HG03460 (cell line): ENCODE measurements around the gene NME2.
"Not testable (repeated sequence)": the region's sequence is repeated elsewhere in the genome, so short reads cannot be mapped to it uniquely, and the experiment has no call there.

Experiments used
- ATAC-seq: cut with Tn5 transposase; IDR thresholded peaks from one replicate; pipeline ENCODE4 v1.9.1; 2021; ENCODE audit not compliant: unreplicated experiment

Gene NME2

DNA sequence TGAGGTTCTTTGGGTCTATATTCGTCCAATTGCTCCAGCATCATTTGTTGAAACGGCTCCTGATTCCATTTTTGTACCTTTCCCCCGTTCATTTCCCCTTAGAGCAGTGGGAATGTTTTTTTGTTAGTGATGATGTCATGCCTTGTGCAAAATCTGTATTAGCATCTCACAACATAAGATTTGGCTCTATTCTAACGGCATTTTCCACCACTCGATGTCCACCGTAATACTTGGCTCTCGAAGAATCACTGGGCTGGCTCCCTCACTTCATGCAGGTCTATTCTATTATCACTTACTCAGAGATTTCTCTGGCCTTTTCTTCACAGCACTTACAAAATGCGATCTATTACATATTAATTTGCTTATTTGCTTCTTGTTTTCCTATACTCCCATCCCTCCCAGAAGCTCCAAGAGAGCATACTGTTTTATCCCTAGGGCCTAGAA lies 13.4 kb upstream of the NME2 start:
- no peak for ATAC-seq

DNA sequence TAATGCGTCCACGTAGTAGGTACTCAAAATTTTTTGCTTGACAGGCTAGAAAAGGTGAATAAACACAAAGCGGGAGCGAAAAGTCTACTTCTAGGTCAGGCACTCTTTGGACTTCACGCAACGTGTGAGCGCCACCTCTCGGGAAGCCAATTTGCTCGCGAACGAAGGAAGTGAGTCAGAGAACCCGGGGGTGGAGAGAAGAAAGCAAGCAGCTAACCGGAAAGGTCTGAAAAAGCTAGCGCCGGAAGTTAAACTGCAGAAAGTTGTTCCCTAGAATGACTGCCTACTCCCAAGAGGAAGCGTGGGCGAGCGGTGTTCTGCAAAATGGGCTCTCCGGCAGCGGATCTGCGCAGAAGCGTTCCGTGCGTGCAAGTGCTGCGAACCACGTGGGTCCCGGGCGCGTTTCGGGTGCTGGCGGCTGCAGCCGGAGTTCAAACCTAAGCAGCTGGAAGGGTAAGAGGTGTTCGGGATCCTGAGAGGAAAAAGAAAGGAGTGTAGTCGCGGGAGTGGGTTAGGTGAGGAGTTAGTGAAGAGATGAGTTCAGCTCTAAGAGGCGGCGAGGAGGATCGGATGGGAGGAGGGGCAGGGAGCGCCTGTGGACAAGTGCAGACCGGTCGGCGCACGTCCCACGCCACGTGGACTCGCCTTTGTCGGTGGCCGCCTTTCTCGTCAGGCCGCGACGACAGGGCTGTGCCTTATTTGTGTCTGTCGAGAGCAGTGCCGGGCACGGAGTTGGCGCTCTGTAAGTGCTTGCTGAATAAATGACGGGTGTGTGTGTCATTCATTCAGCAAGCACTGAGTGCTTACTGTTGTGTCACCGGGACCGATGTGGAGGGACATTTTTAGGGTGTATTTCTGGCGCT lies 12.8 kb upstream of the NME2 start, which contains the start of gene NME1:
Gene NME1, plus strand, starts transcription at position 350 of the 863 bp plus-strand sequence. CDS start 2,096 bp downstream, outside the sequence.
- ATAC-seq = peak; percentile 88

GRCh38 chr17:51154176-51154575 lies 12.0 kb upstream of the NME2 start:
- ATAC-seq = no peak

GRCh38 chr17:51155416-51155815 lies 10.8 kb upstream of the NME2 start:
- ATAC-seq = no peak

- no peak for ATAC-seq
Observed at GRCh38 chr17:51159604-51160003, 6.6 kb upstream of the NME2 start.

- no peak for ATAC-seq
Observed at GRCh38 chr17:51161541-51161940, 4.7 kb upstream of the NME2 start.

- ATAC-seq = no peak
Observed at GRCh38 chr17:51164911-51165679, 1.1 kb upstream of the NME2 start.

DNA sequence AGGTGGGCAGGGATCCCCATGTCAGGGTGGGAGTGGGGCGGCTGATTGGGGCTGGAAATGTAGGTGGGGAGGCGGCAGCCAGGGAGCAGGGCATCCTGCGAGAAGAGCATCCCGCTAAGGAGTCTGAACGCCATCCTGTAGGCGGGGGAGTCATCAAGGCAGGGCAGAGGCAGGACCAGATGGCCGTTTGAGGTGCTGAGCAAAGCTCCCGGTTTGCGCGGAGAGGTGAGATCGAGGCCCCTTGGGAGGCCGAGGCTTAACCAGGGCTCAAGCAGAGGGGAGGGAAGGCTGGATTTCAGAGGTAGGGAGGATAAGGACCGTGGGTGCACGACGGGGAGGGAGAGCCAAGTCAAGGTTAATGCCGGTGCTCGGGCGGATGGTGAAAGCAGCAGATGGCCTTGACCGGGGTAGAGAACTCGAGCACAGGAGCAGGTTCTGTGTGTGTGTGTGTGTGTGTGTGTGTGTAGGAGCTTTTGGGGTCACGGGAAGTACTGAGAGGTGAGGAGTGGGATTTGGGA lies 472 bp upstream of the NME2 start:
- peak; percentile 17 for ATAC-seq

DNA sequence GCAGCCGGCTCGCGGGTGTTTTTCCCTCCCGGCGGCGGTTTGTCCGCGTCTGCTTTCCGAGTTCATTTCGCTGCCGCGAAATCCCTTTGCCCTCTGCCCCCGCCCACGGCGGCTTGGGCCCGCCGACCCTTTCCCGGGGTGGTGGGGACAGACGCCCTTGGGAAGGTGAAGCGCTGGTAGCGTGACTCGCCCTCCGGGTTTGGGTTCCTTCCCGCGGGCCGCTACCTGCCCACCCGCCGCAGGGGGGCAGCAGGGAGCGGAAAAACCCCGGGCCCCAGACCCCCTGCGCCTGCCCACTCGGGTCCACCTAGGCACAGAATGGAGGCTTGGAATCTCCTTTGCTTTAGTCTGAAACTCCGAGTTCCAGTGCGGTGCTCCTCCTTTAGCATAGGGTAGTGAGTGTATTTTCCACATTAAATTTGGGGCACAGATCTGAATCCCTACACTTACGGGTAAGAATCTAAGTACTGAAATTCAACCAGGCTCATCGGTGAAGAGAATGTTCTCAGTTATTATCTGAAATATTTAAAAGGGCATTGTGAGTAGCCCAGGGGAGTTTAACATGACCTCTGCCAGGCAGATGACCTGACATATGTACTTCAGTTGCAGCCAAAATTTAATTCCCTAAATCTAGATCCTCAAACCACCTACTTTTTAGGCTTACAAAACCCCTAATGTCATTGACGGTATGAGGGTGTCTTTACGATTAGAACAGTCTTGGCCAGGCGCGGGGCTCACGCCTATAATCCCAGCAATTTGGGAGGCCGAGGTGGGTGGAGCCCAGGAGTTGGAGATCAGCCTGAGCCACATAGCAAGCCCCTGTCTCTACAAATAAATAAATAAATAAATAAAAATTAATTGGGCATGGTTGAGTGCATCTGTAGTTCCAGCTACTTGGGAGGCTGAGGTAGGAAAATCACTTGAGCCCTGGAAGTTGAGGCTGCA lies 1.0 kb downstream of the NME2 start:
- ATAC-seq = peak; percentile 52

DNA sequence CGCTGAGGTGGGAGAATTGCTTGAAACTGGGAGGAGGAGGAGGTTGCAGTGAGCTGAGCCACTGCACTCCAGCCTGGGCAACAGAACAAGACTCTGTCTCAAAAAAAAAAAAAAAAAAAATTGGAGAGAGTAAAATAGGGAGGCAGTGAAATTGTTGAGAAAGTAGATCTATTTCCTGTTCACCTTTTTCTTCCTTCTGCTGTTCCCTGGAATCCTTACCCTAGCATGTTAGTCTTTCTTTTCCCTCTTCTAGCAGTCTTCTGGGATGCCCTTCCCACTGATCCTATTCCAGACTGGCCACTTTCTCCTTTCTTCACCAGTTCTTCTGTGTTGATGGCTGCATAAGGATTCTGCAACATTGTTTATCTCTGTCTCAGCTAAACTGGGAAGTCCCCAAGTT lies 3.1 kb downstream of the NME2 start:
- ATAC-seq = no peak

DNA sequence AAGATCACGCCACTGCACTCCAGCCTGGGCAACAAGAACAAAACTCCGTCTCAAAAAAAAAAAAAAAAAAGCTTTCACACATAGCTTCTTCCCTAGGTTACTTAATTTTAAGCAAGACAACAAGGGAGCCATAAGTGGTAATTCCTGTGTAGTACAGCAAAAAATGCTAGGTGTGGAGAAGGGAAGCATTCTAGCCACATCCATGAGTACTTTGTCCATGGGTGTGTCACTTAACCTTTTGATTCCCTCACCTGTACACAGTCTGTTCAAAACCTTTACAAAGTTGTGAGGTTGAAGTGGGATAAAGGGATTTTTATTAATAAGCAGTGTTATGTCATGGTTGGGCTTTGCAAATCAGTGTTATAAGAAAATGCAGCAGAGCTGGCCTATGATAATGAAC lies 4.5 kb downstream of the NME2 start:
- no peak for ATAC-seq

DNA sequence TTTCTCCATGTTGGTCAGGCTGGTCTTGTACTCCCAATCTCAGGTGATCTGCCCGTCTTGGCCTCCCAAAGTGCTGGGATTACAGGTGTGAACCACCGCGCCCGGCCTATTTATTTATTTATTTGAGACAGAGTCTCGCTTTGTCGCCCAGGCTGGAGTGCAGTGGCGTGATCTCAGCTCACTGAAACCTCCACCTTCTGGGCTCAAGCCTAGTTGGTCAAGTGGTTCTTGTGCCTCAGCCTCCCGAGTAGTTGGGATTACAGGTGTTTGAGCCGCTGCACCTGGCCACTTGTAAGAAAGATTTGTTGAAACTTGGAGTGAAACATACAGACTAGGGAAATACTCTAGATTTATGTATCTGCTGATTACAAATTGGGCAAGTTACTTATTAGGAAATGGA lies 5.8 kb downstream of the NME2 start:
- ATAC-seq = not testable (repeated sequence)

GRCh38 chr17:51180486-51180885 lies 14.3 kb downstream of the NME2 start:
- ATAC-seq = no peak

GRCh38 chr17:51184124-51184523 lies 17.9 kb downstream of the NME2 start:
- ATAC-seq = no peak

- ATAC-seq = no peak
Observed at GRCh38 chr17:51185763-51186332, 19.6 kb downstream of the NME2 start.

DNA sequence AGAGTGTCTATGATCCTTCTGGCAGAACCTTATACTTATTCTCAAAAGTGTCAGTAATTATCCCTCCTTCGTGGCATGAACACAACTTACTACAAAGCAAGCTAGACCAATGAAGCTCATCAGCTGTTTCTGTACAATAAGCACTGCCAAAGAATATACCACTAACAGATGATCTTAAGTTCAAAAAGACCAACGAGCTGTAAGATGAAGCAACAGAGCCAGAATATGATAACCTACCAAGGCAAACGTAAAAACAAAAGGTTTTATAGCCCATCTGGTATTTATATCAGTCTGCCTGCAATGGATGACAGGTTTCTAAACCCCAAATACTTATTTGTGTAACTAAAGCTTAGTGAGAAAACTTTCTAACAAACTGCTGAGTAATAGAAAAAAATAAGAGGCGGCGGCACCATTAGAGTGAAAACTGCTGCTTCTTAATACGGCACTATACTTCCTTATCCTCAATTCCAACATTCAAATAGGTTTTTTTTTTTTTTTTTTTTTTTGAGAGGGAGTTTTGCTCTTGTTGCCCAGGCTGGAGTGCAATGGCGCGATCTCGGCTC lies 22.1 kb downstream of the NME2 start:
- no peak for ATAC-seq

DNA sequence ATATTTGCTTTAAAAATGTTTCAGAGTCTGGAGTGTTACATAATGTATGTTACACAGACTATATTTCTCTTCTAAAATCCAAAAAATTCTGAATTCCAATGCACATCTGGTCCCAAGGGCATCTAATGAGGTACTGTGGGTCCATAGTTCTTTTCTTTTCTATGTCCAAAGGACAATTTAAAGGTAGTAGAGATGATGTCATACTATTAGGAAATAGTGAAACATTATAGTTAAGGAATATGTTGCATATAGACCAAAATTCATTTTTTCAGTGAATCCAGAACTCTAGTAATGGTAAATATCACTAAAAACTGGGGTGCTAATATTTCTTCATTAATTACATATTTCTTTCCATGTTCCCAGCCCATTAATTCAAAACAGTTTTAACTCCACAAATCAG lies 23.0 kb downstream of the NME2 start:
- ATAC-seq = no peak

DNA sequence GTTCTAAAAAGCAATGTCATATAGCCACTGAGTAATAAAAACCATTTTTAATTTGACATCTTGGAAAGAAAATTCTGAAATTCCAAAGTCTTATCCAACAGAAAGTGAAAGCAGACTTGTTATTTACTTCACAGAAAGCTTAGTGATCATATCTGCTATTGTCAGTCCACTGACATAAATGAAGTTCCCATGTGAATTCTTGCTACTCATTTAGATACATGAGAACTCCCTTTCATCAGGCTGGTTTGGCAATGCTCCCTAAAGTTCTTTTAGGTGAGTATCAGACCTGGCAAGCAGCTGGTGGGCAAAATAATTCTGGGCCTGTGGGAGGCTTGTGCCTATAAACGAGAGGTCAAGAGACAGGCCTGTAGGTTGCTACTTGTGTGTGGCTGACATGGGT lies 23.4 kb downstream of the NME2 start:
- ATAC-seq = no peak

DNA sequence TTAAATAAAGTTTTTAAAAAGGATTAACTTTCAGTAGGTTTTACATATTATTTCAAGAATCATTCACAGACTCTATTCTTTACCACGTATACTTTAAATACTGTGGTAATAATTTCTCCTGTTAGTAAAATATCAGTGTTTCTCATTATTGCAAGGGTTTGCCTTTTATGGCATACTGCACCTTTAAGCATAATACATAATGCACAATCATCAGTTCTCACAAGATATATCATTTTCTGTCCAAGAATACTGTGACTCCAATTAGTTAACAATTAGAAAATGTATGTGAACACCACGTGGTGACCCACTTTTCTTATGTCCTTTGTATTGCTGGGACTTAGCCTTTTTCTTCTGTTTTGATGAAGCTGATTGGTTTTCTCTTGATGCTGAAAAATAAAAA lies 25.7 kb downstream of the NME2 start:
- no peak for ATAC-seq

- no peak for ATAC-seq
Observed at GRCh38 chr17:51197754-51198153, 31.5 kb downstream of the NME2 start.
